GM21717 (cell line): Measurements from ENCODE around the gene MOV10.

ENCODE experiments used
- ATAC-seq: cut with Tn5 transposase; IDR thresholded peaks from one replicate; pipeline ENCODE4 v1.9.1; 2021; ENCODE audit warnings: mild to moderate bottlenecking, moderate library complexity; ENCODE audit not compliant: unreplicated experiment

The MOV10 gene

GRCh38 chr1:112673592-112674439, 643 bp upstream of the MOV10 start:
- ATAC-seq = no peak

GRCh38 chr1:112674986-112675727, 698 bp downstream of the MOV10 start:
- peak; percentile 35 for ATAC-seq

GRCh38 chr1:112675728-112676381, 1.4 kb downstream of the MOV10 start:
- no peak for ATAC-seq

GRCh38 chr1:112676543-112676942, 2.1 kb downstream of the MOV10 start:
- no peak for ATAC-seq

GRCh38 chr1:112677501-112677900, 3.0 kb downstream of the MOV10 start:
- ATAC-seq = no peak

GRCh38 chr1:112678605-112679004, 4.1 kb downstream of the MOV10 start:
- no peak for ATAC-seq

GRCh38 chr1:112685913-112686312, 11.5 kb downstream of the MOV10 start:
- ATAC-seq = no peak

- ATAC-seq = no peak
Measured at GRCh38 chr1:112686417-112686816, 12.0 kb downstream of the MOV10 start.

- no peak for ATAC-seq
Measured at GRCh38 chr1:112686835-112687234, 12.4 kb downstream of the MOV10 start.

GRCh38 chr1:112687361-112687760, 12.9 kb downstream of the MOV10 start:
- ATAC-seq = no peak

GRCh38 chr1:112687785-112688496, 13.5 kb downstream of the MOV10 start:
- no peak for ATAC-seq

- no peak for ATAC-seq
Measured at GRCh38 chr1:112688781-112689193, 14.3 kb downstream of the MOV10 start.

GRCh38 chr1:112689196-112689841, 14.9 kb downstream of the MOV10 start:
- no peak for ATAC-seq

GRCh38 chr1:112689842-112690237, 15.4 kb downstream of the MOV10 start:
- no peak for ATAC-seq

- no peak for ATAC-seq
Measured at GRCh38 chr1:112692681-112693080, 18.2 kb downstream of the MOV10 start.

- no peak for ATAC-seq
Measured at GRCh38 chr1:112693821-112694220, 19.4 kb downstream of the MOV10 start.

GRCh38 chr1:112694363-112694929, 20.0 kb downstream of the MOV10 start:
- no peak for ATAC-seq

GRCh38 chr1:112695276-112695675, 20.8 kb downstream of the MOV10 start:
- ATAC-seq = no peak

- ATAC-seq = no peak
Measured at GRCh38 chr1:112696578-112697314, 22.3 kb downstream of the MOV10 start.
